Measurements from ENCODE around the gene PEX13. TPM values are rescaled to one million over a fixed set of nuclear protein-coding genes. Genes with fewer than 3 reads are reported as not detected.

PEX13 gene
- polyA plus RNA-seq, 1 donor (not counting 4 experiments of a cell fraction or from before 2014, with no cell fraction given) = 35.9 TPM

- no peak for FAIRE-seq
- dilution Hi-C loops (cut with MboI; ENCODE audit: extremely low pct_ligation_motif_present, low sequenced_read_pairs) = no loop called here
These were observed 72.3 kb downstream of the PEX13 start for GRCh38 chr2:61089797-61090196.

GRCh38 chr2:61090386-61090921 lies 72.9 kb downstream of the PEX13 start:
- Histone ChIP-seq H3K4me3 (ENCODE audit: control insufficient read depth in 2 of 3, extremely low read depth in 1 of 3, insufficient read depth in 2 of 3, low read depth in 1 of 3, low read length in 3 of 3) (no peak overlapping the region), H2AFZ (ENCODE audit: control insufficient read depth, low read length) (no peak overlapping the region), H3K9ac (ENCODE audit: control insufficient read depth, extremely low read depth, insufficient read depth, low read length) (no peak overlapping the region), H3K27me3 (ENCODE audit: control insufficient read depth, extremely low read depth, insufficient read depth, low read length) (no peaks in the 10 kb centered on the region), H3K27ac (ENCODE audit: control insufficient read depth, insufficient read depth, low read length) (no peak overlapping the region), H4K20me1 (ENCODE audit: control insufficient read depth, extremely low read depth, insufficient read depth, low read length) (no peaks in the 10 kb centered on the region), H3K9me3 (ENCODE audit: control insufficient read depth, low read depth, low read length) (no peaks in the 10 kb centered on the region), H3K79me2 (ENCODE audit: control insufficient read depth, insufficient read depth, low read length) (no peaks in the 10 kb centered on the region), H3K4me2 (ENCODE audit: control insufficient read depth, extremely low read depth, insufficient read depth, low read depth, low read length) (no peak overlapping the region), H3K36me3 (ENCODE audit: control insufficient read depth in 2 of 2, extremely low read depth in 1 of 2, insufficient read depth in 2 of 2, low read length in 2 of 2) (peaks cover 0 to 2% of the 10 kb centered on the region in 2 experiments), H3K4me1 (ENCODE audit: control insufficient read depth, extremely low read depth, insufficient read depth, low read length) (no peaks in the 10 kb centered on the region), H3K9me1 (ENCODE audit: control insufficient read depth, extremely low read depth, insufficient read depth, low read length) (no peaks in the 10 kb centered on the region)
- TF ChIP-seq CTCF (optimal IDR thresholded peaks at IDR 0.05 in 1 of 3, IDR thresholded peaks at IDR 0.05 in 1 of 3, conservative IDR thresholded peaks at IDR 0.05 in 1 of 3; ENCODE audit: extremely low read depth in 1 of 3, insufficient read depth in 2 of 3, low read length in 3 of 3) = no peak
- no peak for TF ChIP-seq EZH2 (IDR thresholded peaks at IDR 0.05; ENCODE audit: low read length)
- FAIRE-seq (no peak), DNase-seq (ENCODE audit: low read depth, low spot score) (no peak)
- dilution Hi-C loops (cut with MboI; ENCODE audit: extremely low pct_ligation_motif_present, low sequenced_read_pairs) = no loop called here

More at GRCh38 chr2:61089797-61090196, 72.3 kb downstream of the PEX13 start:
- Histone ChIP-seq H3K36me3 (ENCODE audit: control insufficient read depth in 2 of 2, extremely low read depth in 1 of 2, insufficient read depth in 2 of 2, low read length in 2 of 2) (peaks cover 0 to 2% of the 10 kb centered on the region in 2 experiments), H3K79me2 (ENCODE audit: control insufficient read depth, insufficient read depth, low read length) (no peaks in the 10 kb centered on the region), H3K9me1 (ENCODE audit: control insufficient read depth, extremely low read depth, insufficient read depth, low read length) (no peaks in the 10 kb centered on the region), H3K9ac (ENCODE audit: control insufficient read depth, extremely low read depth, insufficient read depth, low read length) (no peak overlapping the region), H3K4me3 (ENCODE audit: control insufficient read depth in 2 of 3, extremely low read depth in 1 of 3, insufficient read depth in 2 of 3, low read depth in 1 of 3, low read length in 3 of 3) (no peak overlapping the region), H3K9me3 (ENCODE audit: control insufficient read depth, low read depth, low read length) (no peaks in the 10 kb centered on the region), H3K4me2 (ENCODE audit: control insufficient read depth, extremely low read depth, insufficient read depth, low read depth, low read length) (no peak overlapping the region), H2AFZ (ENCODE audit: control insufficient read depth, low read length) (no peak overlapping the region), H3K27me3 (ENCODE audit: control insufficient read depth, extremely low read depth, insufficient read depth, low read length) (no peaks in the 10 kb centered on the region), H3K27ac (ENCODE audit: control insufficient read depth, insufficient read depth, low read length) (no peak overlapping the region), H3K4me1 (ENCODE audit: control insufficient read depth, extremely low read depth, insufficient read depth, low read length) (no peaks in the 10 kb centered on the region), H4K20me1 (ENCODE audit: control insufficient read depth, extremely low read depth, insufficient read depth, low read length) (no peaks in the 10 kb centered on the region)
- DNase-seq (ENCODE audit: low read depth, low spot score) = no peak
- TF ChIP-seq EZH2 (IDR thresholded peaks at IDR 0.05; ENCODE audit: low read length) (no peak), CTCF (optimal IDR thresholded peaks at IDR 0.05 in 1 of 3, IDR thresholded peaks at IDR 0.05 in 1 of 3, conservative IDR thresholded peaks at IDR 0.05 in 1 of 3; ENCODE audit: extremely low read depth in 1 of 3, insufficient read depth in 2 of 3, low read length in 3 of 3) (no peak)

Data from keratinocyte (primary cell).